Left ventricle myocardium inferior (tissue), 1 donor: ENCODE measurements around the gene DNAJC19. TPM values are rescaled to one million over a fixed set of nuclear protein-coding genes. Genes with fewer than 3 reads are reported as not detected.

Source experiments
- DNase-seq: peaks from one replicate; pipeline ENCODE4 v3.0.0-alpha.2; 2020
- H3K27ac ChIP-seq: fragments of 200-600 bp; replicated peaks from 2 replicates; pipeline ENCODE4 v1.8.0; 2021
- H3K27me3 ChIP-seq: fragments of 200-600 bp; 2 replicates; pipeline ENCODE4 v1.8.0; 2021; ENCODE audit warnings: low read depth
- H3K36me3 ChIP-seq: fragments of 200-600 bp; 2 replicates; pipeline ENCODE4 v1.8.0; 2021
- H3K4me1 ChIP-seq: fragments of 200-600 bp; 2 replicates; pipeline ENCODE4 v1.8.0; 2021
- H3K4me3 ChIP-seq: fragments of 200-600 bp; 2 replicates; pipeline ENCODE4 v1.8.0; 2021; ENCODE audit warnings: mild to moderate bottlenecking, moderate library complexity
- H3K9me3 ChIP-seq: fragments of 200-600 bp; replicated peaks from 2 replicates; pipeline ENCODE4 v1.8.0; 2021
- intact Hi-C: fragments of 100-400 bp; cut with micrococcal nuclease; formaldehyde crosslinking; loops from one replicate; pipeline ENCODE4 v1.11.0; 2022
- total RNA-seq: library from RNA; stranded (reverse); fragmentation: NEBNext Ultra II Directional; extraction: Animal tissue kit (Norgen Biotek cat#: 25700); gene quantifications from one replicate; pipeline ENCODE4 v1.2.1, GENCODE V29; 2021
- TF ChIP-seq, protein P1 (sequence below): fragments of 200-600 bp; IDR thresholded peaks from 2 replicates; pipeline ENCODE4 v1.8.0; 2021; ENCODE audit warnings: antibody characterized with exemption, mild to moderate bottlenecking, borderline replicate concordance
- donor health status: DM: no; HTN: yes; CAD: no; lungs with severe emphysema.

DNAJC19 gene
- total RNA-seq, 1 donor from 2014 or later, result 119 TPM

DNA sequence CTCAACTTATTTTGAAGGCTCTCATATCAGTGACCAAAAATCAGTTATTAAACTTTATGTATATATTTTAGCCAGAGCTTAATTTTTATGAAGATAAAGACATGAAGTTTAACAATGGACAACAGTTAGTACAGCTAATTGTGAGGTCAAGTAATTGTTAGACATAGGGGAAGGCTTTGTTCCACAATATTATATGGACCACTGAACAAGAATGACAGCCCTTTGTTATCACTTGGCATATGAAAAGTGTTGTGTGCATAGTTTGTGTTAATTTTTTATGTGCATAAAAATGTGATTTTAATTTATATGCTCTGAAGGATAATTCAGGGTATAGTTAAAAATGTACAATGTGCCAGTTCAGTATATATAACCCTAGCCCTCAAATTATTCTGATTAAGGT lies 12.0 kb downstream of the DNAJC19 start:
- no peak for DNase-seq
- Histone ChIP-seq H3K4me3 (no peak overlapping the region), H3K27me3 (no peaks in the 10 kb centered on the region), H3K4me1 (peaks cover 64% of the 10 kb centered on the region), H3K9me3 (no peaks in the 10 kb centered on the region), H3K27ac (peak overlapping the region; percentile 54), H3K36me3 (peaks cover 57% of the 10 kb centered on the region)
- intact Hi-C loops, result no loop called here
- TF ChIP-seq, protein P1, sequence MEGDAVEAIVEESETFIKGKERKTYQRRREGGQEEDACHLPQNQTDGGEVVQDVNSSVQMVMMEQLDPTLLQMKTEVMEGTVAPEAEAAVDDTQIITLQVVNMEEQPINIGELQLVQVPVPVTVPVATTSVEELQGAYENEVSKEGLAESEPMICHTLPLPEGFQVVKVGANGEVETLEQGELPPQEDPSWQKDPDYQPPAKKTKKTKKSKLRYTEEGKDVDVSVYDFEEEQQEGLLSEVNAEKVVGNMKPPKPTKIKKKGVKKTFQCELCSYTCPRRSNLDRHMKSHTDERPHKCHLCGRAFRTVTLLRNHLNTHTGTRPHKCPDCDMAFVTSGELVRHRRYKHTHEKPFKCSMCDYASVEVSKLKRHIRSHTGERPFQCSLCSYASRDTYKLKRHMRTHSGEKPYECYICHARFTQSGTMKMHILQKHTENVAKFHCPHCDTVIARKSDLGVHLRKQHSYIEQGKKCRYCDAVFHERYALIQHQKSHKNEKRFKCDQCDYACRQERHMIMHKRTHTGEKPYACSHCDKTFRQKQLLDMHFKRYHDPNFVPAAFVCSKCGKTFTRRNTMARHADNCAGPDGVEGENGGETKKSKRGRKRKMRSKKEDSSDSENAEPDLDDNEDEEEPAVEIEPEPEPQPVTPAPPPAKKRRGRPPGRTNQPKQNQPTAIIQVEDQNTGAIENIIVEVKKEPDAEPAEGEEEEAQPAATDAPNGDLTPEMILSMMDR, result no peak

DNA sequence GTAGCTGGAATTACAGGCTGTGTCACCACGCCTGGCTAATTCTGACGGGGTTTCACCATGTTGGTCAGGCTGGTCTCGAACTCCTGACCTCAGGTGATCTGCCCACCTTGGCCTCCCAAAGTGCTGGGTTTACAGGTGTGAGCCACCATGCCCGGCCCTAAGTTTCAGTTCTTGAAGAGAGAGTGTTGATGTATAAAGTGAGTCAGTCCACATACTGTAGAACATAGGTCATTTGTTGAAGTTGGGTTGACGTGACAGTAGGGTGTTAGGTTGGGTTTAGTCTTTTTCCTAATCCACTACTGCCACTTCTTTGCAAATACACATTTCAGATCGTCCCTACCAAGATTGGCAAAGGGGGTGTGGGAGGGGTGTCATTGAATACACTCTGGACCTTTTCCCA lies 15.2 kb downstream of the DNAJC19 start:
- TF ChIP-seq, protein P1, result no peak
- DNase-seq, result no peak
- peaks cover 36% of the 10 kb centered on the region for H3K4me1 ChIP-seq
- intact Hi-C loops, result no loop called here
- no peak overlapping the region for H3K4me3 ChIP-seq
- H3K36me3 ChIP-seq, result peaks cover 79% of the 10 kb centered on the region
- H3K9me3 ChIP-seq, result no peaks in the 10 kb centered on the region
- H3K27ac ChIP-seq, result peak overlapping the region; percentile 54
- H3K27me3 ChIP-seq, result no peaks in the 10 kb centered on the region

DNA sequence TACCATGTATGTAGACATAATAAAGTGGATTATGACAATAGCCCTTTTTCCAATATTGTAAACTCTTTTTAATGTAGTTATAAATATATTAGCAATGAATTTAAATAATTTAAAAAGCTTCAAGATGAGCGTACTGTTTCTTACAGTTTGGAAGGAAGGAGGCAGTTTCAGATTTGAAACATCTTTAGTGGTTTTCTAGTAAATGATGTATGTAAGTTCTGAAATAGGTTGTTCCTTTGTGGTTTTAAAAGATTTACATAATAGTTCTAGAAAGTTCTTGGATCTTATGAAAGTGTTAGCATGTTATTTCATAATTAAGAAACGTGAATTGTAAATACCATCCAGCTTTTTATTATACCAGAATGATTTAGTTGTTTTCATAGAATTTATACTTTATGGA lies 16.0 kb downstream of the DNAJC19 start:
- Histone ChIP-seq H3K4me3 (no peak overlapping the region), H3K27ac (no peak overlapping the region), H3K9me3 (no peaks in the 10 kb centered on the region), H3K4me1 (peaks cover 30% of the 10 kb centered on the region), H3K36me3 (peaks cover 79% of the 10 kb centered on the region), H3K27me3 (no peaks in the 10 kb centered on the region)
- TF ChIP-seq, protein P1, result no peak
- no peak for DNase-seq
- intact Hi-C loops, result no loop called here

DNA sequence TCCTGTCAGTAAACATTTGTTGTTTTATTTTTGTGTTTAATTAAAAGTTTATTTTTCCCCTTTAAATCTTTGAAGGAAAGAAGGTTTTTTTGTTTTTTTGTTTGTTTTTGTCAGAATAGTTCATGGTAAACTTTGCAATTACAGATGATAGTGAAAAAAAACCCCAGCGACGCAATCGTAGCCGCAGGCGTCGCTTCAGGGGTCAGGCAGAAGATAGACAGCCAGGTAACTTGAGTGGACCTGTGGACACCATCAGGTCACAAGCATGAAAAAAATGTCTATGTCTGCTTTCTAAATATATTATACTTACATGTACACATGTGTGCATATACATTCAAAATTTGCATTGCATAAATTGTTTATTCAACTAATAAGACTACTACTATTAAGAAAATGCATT lies 18.6 kb downstream of the DNAJC19 start:
- Histone ChIP-seq H3K9me3 (no peaks in the 10 kb centered on the region), H3K27ac (no peak overlapping the region), H3K27me3 (no peaks in the 10 kb centered on the region), H3K4me1 (peaks cover 9% of the 10 kb centered on the region), H3K4me3 (no peak overlapping the region), H3K36me3 (peaks cover 77% of the 10 kb centered on the region)
- intact Hi-C loops, result no loop called here
- TF ChIP-seq, protein P1, result no peak
- no peak for DNase-seq

DNA sequence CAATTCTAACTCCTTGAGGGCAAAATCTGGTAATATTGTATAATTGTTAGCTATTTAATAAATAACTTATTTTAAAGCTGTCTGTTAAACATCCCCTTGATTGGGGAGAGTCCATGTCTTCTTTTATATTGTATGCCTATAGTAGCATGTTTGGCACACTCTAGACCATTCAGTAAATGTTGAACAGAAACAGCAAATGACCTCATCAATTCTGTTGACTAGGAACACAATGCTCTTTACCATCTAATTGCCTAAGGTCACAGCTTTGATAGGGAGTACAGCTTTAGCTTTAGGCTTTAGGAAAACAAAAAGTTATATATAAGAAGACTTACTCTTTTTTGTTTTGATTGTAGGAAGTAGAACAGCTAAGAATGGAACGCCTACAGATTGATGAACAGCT lies 27.0 kb downstream of the DNAJC19 start:
- intact Hi-C loops, result no loop called here

More for the DNA sequence above, 27.0 kb downstream of the DNAJC19 start:
- H3K27ac ChIP-seq, result peak overlapping the region; percentile 24
- no peak overlapping the region for H3K4me3 ChIP-seq
- no peaks in the 10 kb centered on the region for H3K27me3 ChIP-seq
- TF ChIP-seq, protein P1, result no peak
- no peak for DNase-seq
- H3K4me1 ChIP-seq, result peaks cover 17% of the 10 kb centered on the region
- H3K36me3 ChIP-seq, result peaks cover 86% of the 10 kb centered on the region
- H3K9me3 ChIP-seq, result no peaks in the 10 kb centered on the region
